Neural progenitor cell (in vitro differentiated cells): ENCODE results near the gene STX17. TPM values are rescaled to one million over a fixed set of nuclear protein-coding genes. Genes with fewer than 3 reads are reported as not detected.

Experiments used
- DNase-seq: peaks from one replicate; pipeline ENCODE4 v3.0.0-alpha.2; 2016; ENCODE audit warnings: low spot score
- H2AFZ ChIP-seq: fragments of 200-600 bp; sonication (generic); replicated peaks from 2 replicates; pipeline ENCODE4 v1.6.1; 2016; ENCODE audit warnings: antibody characterized with exemption
- H3F3A ChIP-seq: fragments of 200-600 bp; sonication (generic); 2 replicates; pipeline ENCODE4 v1.6.1; 2016; ENCODE audit warnings: antibody characterized with exemption, low read depth
- H3K27ac ChIP-seq: fragments of 200-600 bp; sonication (generic); 2 replicates; pipeline ENCODE4 v1.5.1; 2016; ENCODE audit warnings: mild to moderate bottlenecking
- H3K27me3 ChIP-seq: fragments of 200-600 bp; sonication (generic); 2 replicates; pipeline ENCODE4 v1.6.1; 2016; ENCODE audit warnings: mild to moderate bottlenecking, moderate library complexity
- H3K36me3 ChIP-seq: fragments of 200-600 bp; sonication (generic); 2 replicates; pipeline ENCODE4 v1.5.1; 2016
- H3K4me1 ChIP-seq: fragments of 200-600 bp; sonication (generic); 2 replicates; pipeline ENCODE4 v1.6.1; 2016; ENCODE audit warnings: mixed run types
- H3K4me2 ChIP-seq: fragments of 200-600 bp; sonication (generic); 2 replicates; pipeline ENCODE4 v1.6.1; 2016
- H3K4me3 ChIP-seq: fragments of 200-600 bp; sonication (generic); 2 replicates; pipeline ENCODE4 v1.5.1; 2016
- H3K79me2 ChIP-seq: fragments of 200-600 bp; sonication (generic); 2 replicates; pipeline ENCODE4 v1.6.1; 2016; ENCODE audit warnings: low read depth
- H3K9ac ChIP-seq: fragments of 200-600 bp; sonication (generic); 2 replicates; pipeline ENCODE4 v1.6.1; 2016
- H3K9me3 ChIP-seq: fragments of 200-600 bp; sonication (generic); 2 replicates; pipeline ENCODE4 v1.5.1; 2016; ENCODE audit warnings: low read depth
- H4K20me1 ChIP-seq: fragments of 200-600 bp; sonication (generic); 2 replicates; pipeline ENCODE4 v1.6.1; 2016; ENCODE audit warnings: low read depth
- H3K27ac Mint-ChIP-seq: 3 replicates; pipeline ENCODE4 v1.8.0; 2021; ENCODE audit warnings: mixed read lengths
- H3K27me3 Mint-ChIP-seq: 2 replicates; pipeline ENCODE4 v1.8.0; 2022; ENCODE audit warnings: low read depth, mild to moderate bottlenecking, inconsistent platforms, moderate library complexity, mixed read lengths; ENCODE audit not compliant: insufficient read depth
- H3K36me3 Mint-ChIP-seq: 3 replicates; pipeline ENCODE4 v1.8.0; 2021; ENCODE audit warnings: mixed read lengths
- H3K4me1 Mint-ChIP-seq: 3 replicates; pipeline ENCODE4 v1.8.0; 2021; ENCODE audit warnings: mixed read lengths
- H3K4me3 Mint-ChIP-seq: 3 replicates; pipeline ENCODE4 v1.8.0; 2021; ENCODE audit warnings: mild to moderate bottlenecking, moderate library complexity, mixed read lengths
- H3K9me3 Mint-ChIP-seq: 3 replicates; pipeline ENCODE4 v1.8.0; 2020; ENCODE audit warnings: mixed read lengths
- CTCF ChIP-seq: fragments of 200-600 bp; sonication (generic); IDR thresholded peaks from 2 replicates; pipeline ENCODE4 v1.5.1; 2017; ENCODE audit warnings: antibody characterized with exemption, mild to moderate bottlenecking
- EZH2 ChIP-seq: fragments of 200-600 bp; sonication (generic); IDR thresholded peaks from 2 replicates; pipeline ENCODE4 v1.6.1; 2017; ENCODE audit warnings: antibody characterized with exemption, mild to moderate bottlenecking, moderate library complexity
- EZH2phosphoT487 ChIP-seq: fragments of 200-600 bp; sonication (generic); IDR thresholded peaks from 2 replicates; pipeline ENCODE4 v1.6.1; 2017; ENCODE audit warnings: antibody characterized with exemption
- total RNA-seq: library from RNA; depleted of rRNA; stranded (reverse); fragments of >200 nt; gene quantifications from 2 replicates; pipeline ENCODE4 v1.2.3, GENCODE V29; 2015; ENCODE audit warnings: low replicate concordance

STX17 gene
- total RNA-seq, 1 donor from 2014 or later = 34.4 TPM

GRCh38 chr9:99948896-99949295 is 42.4 kb downstream of the STX17 start:
- Histone ChIP-seq H3K4me2 (no peak overlapping the region), H3K9ac (no peak overlapping the region), H3K36me3 (peaks cover 9% of the 10 kb centered on the region), H3K79me2 (no peaks in the 10 kb centered on the region), H3K27ac (no peak overlapping the region), H3K27me3 (no peaks in the 10 kb centered on the region), H3K4me1 (no peaks in the 10 kb centered on the region), H4K20me1 (no peaks in the 10 kb centered on the region), H2AFZ (no peak overlapping the region), H3K4me3 (no peak overlapping the region), H3F3A (no peaks in the 10 kb centered on the region), H3K9me3 (no peaks in the 10 kb centered on the region)
- no peak for DNase-seq
- peaks cover 5% of the 10 kb centered on the region for H3K36me3 Mint-ChIP-seq
- H3K9me3 Mint-ChIP-seq = peaks cover 2% of the 10 kb centered on the region
- no peaks in the 10 kb centered on the region for H3K27me3 Mint-ChIP-seq
- no peak for TF ChIP-seq EZH2phosphoT487
- TF ChIP-seq CTCF = no peak
- no peak for TF ChIP-seq EZH2
- H3K4me3 Mint-ChIP-seq = no peak overlapping the region
- H3K27ac Mint-ChIP-seq = no peak overlapping the region
- H3K4me1 Mint-ChIP-seq = no peaks in the 10 kb centered on the region

DNA sequence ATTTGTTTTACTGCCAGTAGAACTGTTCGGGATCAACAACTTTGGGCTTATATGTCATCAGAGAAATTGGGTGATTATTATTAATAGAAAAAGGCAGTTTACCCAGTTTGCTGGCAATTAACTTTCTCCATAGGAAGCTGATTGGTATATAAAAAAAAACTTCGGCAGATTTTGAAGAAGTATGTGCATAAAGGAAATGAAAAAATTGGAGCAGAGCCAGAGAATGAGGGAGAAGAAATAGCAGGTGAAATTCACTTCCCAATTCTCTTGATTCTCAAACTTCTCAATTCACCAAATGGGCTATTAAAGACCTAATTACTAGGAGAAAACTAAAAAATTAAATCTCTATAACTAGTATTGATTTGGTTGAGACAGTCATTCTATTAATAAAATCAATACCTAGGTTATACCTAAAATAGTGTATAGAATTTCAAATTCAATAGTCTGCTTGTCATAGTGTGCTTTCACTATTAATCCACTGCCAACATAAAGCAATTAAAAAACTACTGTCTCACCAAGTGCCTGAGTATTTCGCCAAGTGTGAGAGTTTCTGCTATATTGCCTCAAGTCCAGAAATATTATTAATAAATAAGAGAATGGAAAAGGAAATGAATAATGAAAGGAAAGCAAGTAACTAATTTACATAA is 47.5 kb downstream of the STX17 start:
- Mint-ChIP-seq H3K27me3 (no peaks in the 10 kb centered on the region), H3K9me3 (peaks cover 2% of the 10 kb centered on the region), H3K36me3 (peaks cover 5% of the 10 kb centered on the region), H3K4me3 (no peak overlapping the region), H3K4me1 (no peaks in the 10 kb centered on the region), H3K27ac (no peak overlapping the region)
- H3K4me1 ChIP-seq = no peaks in the 10 kb centered on the region
- no peak overlapping the region for H3K4me3 ChIP-seq
- no peak overlapping the region for H2AFZ ChIP-seq
- peaks cover 9% of the 10 kb centered on the region for H3K36me3 ChIP-seq
- no peaks in the 10 kb centered on the region for H3K9me3 ChIP-seq
- no peak overlapping the region for H3K9ac ChIP-seq
- no peaks in the 10 kb centered on the region for H4K20me1 ChIP-seq
- TF ChIP-seq EZH2 (no peak), EZH2phosphoT487 (no peak), CTCF (no peak)
- no peak overlapping the region for H3K4me2 ChIP-seq
- no peak for DNase-seq
- no peak overlapping the region for H3K27ac ChIP-seq
- no peaks in the 10 kb centered on the region for H3F3A ChIP-seq
- no peaks in the 10 kb centered on the region for H3K27me3 ChIP-seq
- no peaks in the 10 kb centered on the region for H3K79me2 ChIP-seq

GRCh38 chr9:99954819-99955218 is 48.4 kb downstream of the STX17 start:
- Histone ChIP-seq H3K36me3 (peaks cover 9% of the 10 kb centered on the region), H3K4me3 (no peak overlapping the region), H3K9me3 (no peaks in the 10 kb centered on the region), H4K20me1 (no peaks in the 10 kb centered on the region), H2AFZ (no peak overlapping the region), H3K79me2 (no peaks in the 10 kb centered on the region), H3K9ac (no peak overlapping the region), H3K4me2 (no peak overlapping the region), H3K4me1 (no peaks in the 10 kb centered on the region), H3K27me3 (no peaks in the 10 kb centered on the region), H3F3A (no peaks in the 10 kb centered on the region), H3K27ac (no peak overlapping the region)
- Mint-ChIP-seq H3K36me3 (peaks cover 5% of the 10 kb centered on the region), H3K27me3 (no peaks in the 10 kb centered on the region), H3K4me1 (no peaks in the 10 kb centered on the region), H3K27ac (no peak overlapping the region), H3K4me3 (no peak overlapping the region), H3K9me3 (peaks cover 2% of the 10 kb centered on the region)
- DNase-seq = no peak
- TF ChIP-seq EZH2 = no peak
- no peak for TF ChIP-seq EZH2phosphoT487
- no peak for TF ChIP-seq CTCF
